ENCODE measurements around the gene SHC2.

Gene SHC2

GRCh38 chr19:369256-369655 lies 91.6 kb downstream of the SHC2 start:
- H3K4me3 ChIP-seq (replicated peaks; ENCODE audit: low read depth, low read length) = no peak overlapping the region
- no peak for TF ChIP-seq CTCF (IDR thresholded peaks at IDR 0.05; ENCODE audit: low read length, missing control alignments)
- no peak for DNase-seq (ENCODE audit: low read depth)

DNA sequence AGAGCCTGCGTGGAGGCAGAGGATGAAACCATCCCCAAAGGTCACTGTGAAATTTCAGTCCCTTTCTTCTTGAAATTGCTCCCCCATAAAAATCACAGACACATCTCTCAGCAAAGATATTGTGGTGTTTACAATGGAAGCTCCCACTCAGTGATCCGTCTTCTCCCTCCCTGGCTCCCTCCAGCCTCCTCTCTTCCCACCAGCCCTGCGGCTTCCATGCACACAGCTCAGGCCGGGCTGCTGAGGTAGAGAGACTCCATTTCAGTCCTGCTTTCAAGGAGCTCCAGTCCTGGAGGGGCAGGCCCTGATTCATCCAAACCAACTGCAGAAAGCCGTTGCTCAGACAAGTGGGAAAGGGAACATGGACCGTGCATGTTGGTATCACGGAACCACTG lies 92.2 kb downstream of the SHC2 start:
- no peak overlapping the region for H3K4me3 ChIP-seq (replicated peaks; ENCODE audit: low read depth, low read length)
- TF ChIP-seq CTCF (IDR thresholded peaks at IDR 0.05; ENCODE audit: low read length, missing control alignments) = no peak
- DNase-seq (ENCODE audit: low read depth) = no peak

DNA sequence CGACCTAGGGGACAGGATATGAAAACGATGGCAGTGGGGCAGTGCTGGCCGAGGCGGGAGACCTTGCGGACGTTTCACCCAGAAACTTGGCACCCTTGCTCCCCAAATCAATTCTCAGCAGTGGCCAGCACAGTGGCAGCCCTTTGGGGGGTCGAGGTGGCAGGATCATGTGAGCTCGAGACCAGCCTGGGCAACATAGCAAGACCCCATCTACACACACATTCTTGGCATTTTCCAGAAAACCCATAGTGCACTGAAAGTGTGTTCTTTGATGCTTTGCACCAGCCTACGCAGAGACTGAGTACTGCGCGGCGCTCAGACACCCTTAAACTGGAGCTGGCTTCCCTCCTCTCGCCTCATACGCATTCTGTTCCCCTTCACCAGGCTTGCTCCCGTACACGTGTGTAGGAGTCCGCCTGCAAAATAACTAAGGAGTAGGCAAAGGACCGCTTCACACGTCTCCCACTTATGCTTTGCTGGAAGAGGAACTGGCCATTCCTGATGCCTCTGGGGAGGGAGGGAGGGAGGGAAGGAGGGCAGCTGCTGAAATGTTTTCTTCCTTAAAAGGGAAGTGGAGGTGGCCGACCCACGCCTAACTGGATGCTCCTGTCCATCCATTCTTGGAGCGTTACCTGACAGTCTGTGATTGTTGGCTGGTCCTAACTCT lies 92.7 kb downstream of the SHC2 start:
- no peak for TF ChIP-seq CTCF (IDR thresholded peaks at IDR 0.05; ENCODE audit: low read length, missing control alignments)
- H3K4me3 ChIP-seq (replicated peaks; ENCODE audit: low read depth, low read length) = no peak overlapping the region
- DNase-seq (ENCODE audit: low read depth) = no peak

DNA sequence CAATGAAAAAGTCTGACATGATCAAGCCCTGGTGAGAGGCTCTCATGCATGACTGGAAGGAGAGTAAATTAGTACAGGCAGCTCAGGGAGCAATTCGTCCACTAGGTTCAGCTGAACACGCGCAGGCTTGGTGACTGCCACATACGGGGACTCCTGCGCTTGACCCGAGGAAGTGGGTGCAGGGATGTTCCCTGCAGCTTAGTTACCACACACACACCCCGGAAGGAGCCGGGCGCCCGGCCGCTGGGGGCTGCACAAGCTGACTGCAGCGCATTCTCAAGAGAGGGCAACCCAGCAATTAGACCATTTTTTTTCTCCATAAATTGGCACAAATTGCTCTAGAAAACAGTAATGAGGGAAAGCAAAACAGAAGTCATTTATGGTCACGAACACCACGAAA lies 93.3 kb downstream of the SHC2 start:
- TF ChIP-seq CTCF (IDR thresholded peaks at IDR 0.05; ENCODE audit: low read length, missing control alignments) = no peak
- no peak overlapping the region for H3K4me3 ChIP-seq (replicated peaks; ENCODE audit: low read depth, low read length)
- DNase-seq (ENCODE audit: low read depth) = no peak

DNA sequence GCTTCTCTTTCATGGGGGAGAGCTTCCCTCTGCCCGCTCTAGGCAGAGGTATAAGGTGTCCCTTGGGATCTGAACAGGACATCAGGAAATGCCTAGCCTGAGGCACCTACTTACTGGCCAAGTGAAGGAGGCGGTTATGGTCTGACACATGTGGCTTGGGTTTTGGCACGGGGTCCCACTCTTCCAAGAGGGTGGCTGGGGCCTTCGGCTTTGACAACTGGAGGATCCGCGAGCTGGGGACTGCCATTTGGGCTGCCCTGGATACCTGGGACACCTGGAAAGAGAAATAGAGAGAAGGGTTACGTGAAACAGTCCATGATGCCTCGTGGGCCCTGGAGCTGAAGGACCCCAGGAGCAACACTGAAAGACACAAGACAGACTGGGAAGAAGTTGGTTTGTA lies 93.9 kb downstream of the SHC2 start:
- H3K4me3 ChIP-seq (replicated peaks; ENCODE audit: low read depth, low read length) = no peak overlapping the region
- TF ChIP-seq CTCF (IDR thresholded peaks at IDR 0.05; ENCODE audit: low read length, missing control alignments) = no peak
- no peak for DNase-seq (ENCODE audit: low read depth)

All from fibroblast of pulmonary artery (primary cell).